Stimulated activated CD8-positive, alpha-beta memory T cell treated with anti-CD3 and anti-CD28 coated beads, Interleukin-4, amount 100 ng/mL, for 1 hour (primary cell): ENCODE measurements around the gene NAALADL2.
"Not testable (repeated sequence)": the region's sequence is repeated elsewhere in the genome, so short reads cannot be mapped to it uniquely, and the experiment has no call there.

ENCODE experiments used
- DNase-seq, 2 donors: peaks; one replicate each; pipeline ENCODE4 v3.0.0-alpha.2; 2020; ENCODE audit warnings: low read depth in 2 of 2, low spot score in 1 of 2

NAALADL2 gene

GRCh38 chr3:175822766-175823491 is 963.8 kb downstream of the NAALADL2 start:
- not testable (repeated sequence) for DNase-seq

GRCh38 chr3:175825016-175825580 is 966.0 kb downstream of the NAALADL2 start:
- DNase-seq: not testable (repeated sequence)

DNA sequence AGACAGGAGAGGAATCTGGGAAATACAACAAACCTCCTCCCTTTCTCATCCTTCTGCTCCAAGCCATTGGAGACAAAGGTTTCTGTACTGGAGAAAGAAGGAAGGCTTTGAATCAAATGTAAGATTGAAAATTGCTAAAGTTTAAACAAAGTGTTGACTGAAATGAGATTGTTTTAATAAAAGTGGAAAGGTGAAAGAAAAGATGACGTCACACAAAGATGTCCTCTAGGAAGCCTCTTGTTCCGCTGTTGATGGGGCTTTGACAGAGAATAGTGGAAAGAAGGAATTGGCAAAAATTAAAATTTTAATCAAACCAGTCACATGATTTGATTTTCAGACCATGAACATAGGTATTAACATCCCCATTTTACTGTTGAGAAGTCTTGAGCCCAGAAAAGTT is 967.6 kb downstream of the NAALADL2 start:
- no peak for DNase-seq

DNA sequence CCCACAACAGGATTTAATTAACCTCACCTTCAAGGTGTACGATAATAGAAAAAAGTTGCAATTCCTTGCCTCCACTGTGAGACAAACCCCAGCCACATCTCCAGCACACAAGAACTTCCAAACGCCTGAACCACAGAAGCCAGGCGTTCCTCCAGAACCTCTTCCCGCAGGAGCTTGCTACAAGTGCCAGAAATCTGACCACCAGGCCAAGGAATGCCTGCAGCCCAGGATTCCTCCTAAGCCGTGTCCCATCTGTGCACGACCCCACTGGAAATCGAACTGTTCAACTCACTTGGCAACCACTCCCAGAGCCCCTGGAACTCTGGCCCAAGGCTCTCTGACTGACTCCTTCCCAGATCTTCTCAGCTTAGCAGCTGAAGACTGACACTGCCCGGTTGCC is 970.7 kb downstream of the NAALADL2 start:
- not testable (repeated sequence) for DNase-seq

- not testable (repeated sequence) for DNase-seq
Measured at GRCh38 chr3:175835763-175836162, 976.6 kb downstream of the NAALADL2 start.

GRCh38 chr3:175836617-175837016 is 977.5 kb downstream of the NAALADL2 start:
- DNase-seq: no peak

GRCh38 chr3:175837962-175838361 is 978.8 kb downstream of the NAALADL2 start:
- DNase-seq: no peak

DNA sequence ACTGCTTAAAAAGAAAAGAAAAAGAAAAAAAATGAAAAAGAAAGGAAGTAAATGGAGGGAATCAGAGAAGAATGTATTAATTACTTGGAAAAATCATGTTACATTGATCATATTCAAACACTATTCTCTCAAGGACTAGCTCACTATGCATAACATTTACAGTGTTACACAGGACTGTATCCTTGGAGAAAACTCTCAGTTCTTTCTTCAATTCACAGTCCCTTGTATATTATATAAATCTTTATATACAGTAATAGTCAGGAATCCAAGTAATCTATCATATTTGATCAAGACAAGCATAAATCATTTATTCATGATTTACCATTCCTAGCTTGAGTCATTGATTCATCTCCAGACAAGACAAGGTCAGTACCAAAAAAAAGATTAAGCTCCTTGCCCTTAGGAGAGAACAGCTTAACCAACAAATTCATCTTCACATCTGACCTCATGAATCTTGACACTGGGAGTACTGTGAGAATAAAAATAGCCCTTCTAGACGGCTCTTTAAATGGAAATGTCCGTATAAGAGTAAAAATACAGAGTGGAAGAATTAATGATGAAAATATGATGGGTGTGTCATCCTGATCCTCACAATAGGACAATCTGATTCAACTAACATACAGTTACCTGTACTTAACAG is 980.4 kb downstream of the NAALADL2 start:
- no peak for DNase-seq

DNA sequence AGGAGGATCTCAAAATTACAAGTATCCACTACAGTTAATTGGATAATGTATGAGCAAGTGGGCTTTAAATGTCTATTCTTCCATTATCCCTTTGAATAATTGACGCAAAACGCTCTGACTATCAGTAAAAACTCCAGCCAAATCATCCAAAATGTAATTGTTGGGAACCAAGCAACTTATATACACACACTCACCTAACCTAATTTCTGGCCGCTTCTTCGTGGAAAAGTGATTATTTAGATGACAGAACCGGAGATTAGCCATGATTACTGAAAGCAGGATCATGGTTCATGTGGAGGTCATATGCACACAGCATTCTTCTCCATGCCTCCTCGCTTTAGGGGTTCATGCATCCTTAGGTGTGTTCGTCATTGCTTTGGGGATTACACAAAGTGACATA is 992.4 kb downstream of the NAALADL2 start:
- no peak for DNase-seq

DNA sequence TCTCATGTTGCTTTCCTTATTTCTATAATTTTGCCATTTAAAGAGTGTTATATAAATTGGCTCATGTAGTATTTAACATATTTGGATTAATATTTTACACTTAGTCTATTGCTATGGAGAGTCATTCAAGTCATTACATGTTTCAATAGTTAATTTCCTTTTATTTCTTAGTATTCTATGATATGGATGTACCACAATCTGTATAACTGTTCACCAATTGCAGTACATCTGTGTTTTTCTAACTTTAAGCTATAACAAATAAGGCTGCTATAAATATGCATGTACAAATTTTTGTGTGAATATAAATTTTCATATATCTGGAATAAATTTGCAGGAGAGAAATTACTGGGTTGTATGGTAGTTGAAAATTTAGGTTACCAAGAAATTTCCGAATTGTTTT is 993.4 kb downstream of the NAALADL2 start:
- no peak for DNase-seq

GRCh38 chr3:175857666-175858270 is 998.6 kb downstream of the NAALADL2 start:
- no peak for DNase-seq
